ENCODE results near the gene SS18L1. TPM values are rescaled to one million over a fixed set of nuclear protein-coding genes. Genes with fewer than 3 reads are reported as not detected.

Gene SS18L1
- total RNA-seq, 2 experiments from 2014 or later = 17.0 to 17.7 TPM

DNA sequence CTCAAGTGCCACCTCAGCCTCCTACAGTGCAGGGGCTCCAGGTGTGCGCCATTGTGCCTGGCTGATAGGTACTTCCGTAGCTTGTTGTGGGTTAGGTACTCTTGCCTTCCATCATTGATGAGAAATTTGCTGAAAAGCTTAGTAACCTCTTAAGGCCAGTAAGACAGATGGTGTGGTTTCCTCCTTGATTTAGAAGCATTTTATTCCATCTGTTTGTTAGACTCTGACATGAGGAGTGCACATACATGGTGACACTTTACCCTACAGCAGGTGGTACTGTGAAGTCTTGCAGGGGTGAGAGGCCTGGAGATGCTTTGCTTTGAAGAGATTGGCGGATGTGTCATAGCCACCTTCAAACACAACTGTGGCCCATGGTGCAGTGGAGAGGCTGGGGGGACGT, 24.5 kb downstream of the SS18L1 start:
- H3K36me3 ChIP-seq (ENCODE audit: insufficient read depth, low read length) = peaks cover 16% of the 10 kb centered on the region
- no peak overlapping the region for H3K4me2 ChIP-seq (ENCODE audit: low read length)
- H3K4me1 ChIP-seq (ENCODE audit: insufficient read depth, low read length, poor library complexity, severe bottlenecking) = no peaks in the 10 kb centered on the region
- H3K4me3 ChIP-seq (ENCODE audit: low read depth, low read length, poor library complexity, severe bottlenecking) = no peak overlapping the region
- H2AFZ ChIP-seq (ENCODE audit: low read length) = no peak overlapping the region
- no TSS peak for BruUV-seq (replicated peaks)
- no peaks in the 10 kb centered on the region for H3K9me2 ChIP-seq (ENCODE audit: insufficient read depth, low read length)
- CTCF ChIA-PET (ENCODE audit: unreplicated experiment) = no interaction called here
- no peak for TF ChIP-seq EZH2phosphoT487 (IDR thresholded peaks at IDR 0.05; ENCODE audit: borderline replicate concordance, low read depth, low read length)
- H4K20me1 ChIP-seq (ENCODE audit: insufficient read depth, low read length) = no peaks in the 10 kb centered on the region
- H3K9me3 ChIP-seq (ENCODE audit: low read length) = no peaks in the 10 kb centered on the region
- no peak for DNase-seq (ENCODE audit: low spot score)
- intact Hi-C loops (cut with micrococcal nuclease; ENCODE audit: unreplicated experiment) = no loop called here
- no peaks in the 10 kb centered on the region for H3K79me2 ChIP-seq (ENCODE audit: insufficient read depth, low read depth, low read length)
- POLR2A ChIA-PET = no interaction called here
- no peak overlapping the region for H3K27ac ChIP-seq (ENCODE audit: low read depth, low read length, poor library complexity, severe bottlenecking)

DNA sequence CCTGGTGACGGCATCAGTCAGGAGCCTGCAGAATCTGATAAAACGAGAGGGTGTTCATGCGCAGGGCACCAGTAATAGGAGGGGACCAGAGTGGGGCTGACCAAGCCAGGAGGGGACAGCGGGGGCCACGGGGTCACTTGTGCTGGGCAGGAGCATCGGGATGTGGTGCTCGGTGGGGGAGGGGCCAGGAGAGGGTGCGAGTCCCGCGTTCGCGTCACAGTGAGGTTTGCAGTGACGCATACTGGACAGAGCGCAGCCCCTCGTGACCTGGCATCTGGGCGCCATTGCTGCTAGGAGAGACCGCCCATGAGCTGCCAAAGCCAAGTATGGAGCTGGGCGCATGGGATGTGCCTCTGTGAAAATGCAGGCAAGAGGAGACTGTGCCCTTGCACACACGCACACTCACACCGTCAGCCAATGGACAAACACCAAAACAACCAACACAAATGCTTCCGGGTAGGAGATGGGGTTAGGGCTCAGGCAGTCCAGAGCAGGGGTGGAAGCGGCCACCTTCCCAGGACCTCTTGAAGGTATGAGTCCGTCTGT, 25.4 kb downstream of the SS18L1 start:
- no peaks in the 10 kb centered on the region for H3K4me1 ChIP-seq (ENCODE audit: insufficient read depth, low read length, poor library complexity, severe bottlenecking)
- peaks cover 16% of the 10 kb centered on the region for H3K36me3 ChIP-seq (ENCODE audit: insufficient read depth, low read length)
- no peak for DNase-seq (ENCODE audit: low spot score)
- ChIA-PET POLR2A (no interaction called here), CTCF (ENCODE audit: unreplicated experiment) (no interaction called here)
- no peaks in the 10 kb centered on the region for H4K20me1 ChIP-seq (ENCODE audit: insufficient read depth, low read length)
- no peak overlapping the region for H3K4me3 ChIP-seq (ENCODE audit: low read depth, low read length, poor library complexity, severe bottlenecking)
- H3K79me2 ChIP-seq (ENCODE audit: insufficient read depth, low read depth, low read length) = no peaks in the 10 kb centered on the region
- TF ChIP-seq, protein P1, sequence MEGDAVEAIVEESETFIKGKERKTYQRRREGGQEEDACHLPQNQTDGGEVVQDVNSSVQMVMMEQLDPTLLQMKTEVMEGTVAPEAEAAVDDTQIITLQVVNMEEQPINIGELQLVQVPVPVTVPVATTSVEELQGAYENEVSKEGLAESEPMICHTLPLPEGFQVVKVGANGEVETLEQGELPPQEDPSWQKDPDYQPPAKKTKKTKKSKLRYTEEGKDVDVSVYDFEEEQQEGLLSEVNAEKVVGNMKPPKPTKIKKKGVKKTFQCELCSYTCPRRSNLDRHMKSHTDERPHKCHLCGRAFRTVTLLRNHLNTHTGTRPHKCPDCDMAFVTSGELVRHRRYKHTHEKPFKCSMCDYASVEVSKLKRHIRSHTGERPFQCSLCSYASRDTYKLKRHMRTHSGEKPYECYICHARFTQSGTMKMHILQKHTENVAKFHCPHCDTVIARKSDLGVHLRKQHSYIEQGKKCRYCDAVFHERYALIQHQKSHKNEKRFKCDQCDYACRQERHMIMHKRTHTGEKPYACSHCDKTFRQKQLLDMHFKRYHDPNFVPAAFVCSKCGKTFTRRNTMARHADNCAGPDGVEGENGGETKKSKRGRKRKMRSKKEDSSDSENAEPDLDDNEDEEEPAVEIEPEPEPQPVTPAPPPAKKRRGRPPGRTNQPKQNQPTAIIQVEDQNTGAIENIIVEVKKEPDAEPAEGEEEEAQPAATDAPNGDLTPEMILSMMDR (conservative IDR thresholded peaks at IDR 0.05; ENCODE audit: low read length) = no peak
- TF ChIP-seq EZH2phosphoT487 (IDR thresholded peaks at IDR 0.05; ENCODE audit: borderline replicate concordance, low read depth, low read length) = no peak
- H3K4me2 ChIP-seq (ENCODE audit: low read length) = no peak overlapping the region
- no peak overlapping the region for H3K27ac ChIP-seq (ENCODE audit: low read depth, low read length, poor library complexity, severe bottlenecking)
- no peaks in the 10 kb centered on the region for H3K9me2 ChIP-seq (ENCODE audit: insufficient read depth, low read length)
- H3K9me3 ChIP-seq (ENCODE audit: low read length) = no peaks in the 10 kb centered on the region
- no TSS peak for BruUV-seq (replicated peaks)
- intact Hi-C loops (cut with micrococcal nuclease; ENCODE audit: unreplicated experiment) = no loop called here
- no peak overlapping the region for H2AFZ ChIP-seq (ENCODE audit: low read length)

DNA sequence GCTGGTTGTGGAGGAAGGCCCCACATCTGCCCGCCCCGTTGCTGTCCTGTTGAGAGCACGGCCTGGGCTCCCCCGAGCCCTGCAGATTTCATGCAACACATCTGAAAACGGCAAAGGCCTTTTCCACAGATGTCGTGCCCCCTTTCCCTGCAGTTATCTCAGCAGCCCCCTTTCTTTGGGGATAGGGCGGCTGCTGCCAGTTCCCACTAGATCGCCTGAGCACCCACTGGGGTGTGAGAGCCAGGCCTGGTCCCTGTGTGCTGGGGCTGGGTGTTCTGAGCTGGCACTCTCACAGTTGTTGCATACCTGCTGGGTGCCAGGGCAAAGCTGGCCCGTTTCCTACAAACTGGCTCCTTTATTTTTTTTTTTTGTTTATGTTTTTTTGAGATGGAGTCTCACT, 27.0 kb downstream of the SS18L1 start:
- ChIA-PET CTCF (ENCODE audit: unreplicated experiment) (no interaction called here), POLR2A (no interaction called here)
- Histone ChIP-seq H4K20me1 (ENCODE audit: insufficient read depth, low read length) (no peaks in the 10 kb centered on the region), H3K4me3 (ENCODE audit: low read depth, low read length, poor library complexity, severe bottlenecking) (no peak overlapping the region), H3K9me3 (ENCODE audit: low read length) (no peaks in the 10 kb centered on the region), H2AFZ (ENCODE audit: low read length) (no peak overlapping the region), H3K27ac (ENCODE audit: low read depth, low read length, poor library complexity, severe bottlenecking) (no peak overlapping the region), H3K79me2 (ENCODE audit: insufficient read depth, low read depth, low read length) (no peaks in the 10 kb centered on the region), H3K36me3 (ENCODE audit: insufficient read depth, low read length) (peaks cover 19% of the 10 kb centered on the region), H3K4me1 (ENCODE audit: insufficient read depth, low read length, poor library complexity, severe bottlenecking) (no peaks in the 10 kb centered on the region), H3K9me2 (ENCODE audit: insufficient read depth, low read length) (no peaks in the 10 kb centered on the region), H3K4me2 (ENCODE audit: low read length) (no peak overlapping the region)
- no TSS peak for BruUV-seq (replicated peaks)
- no peak for DNase-seq (ENCODE audit: low spot score)
- TF ChIP-seq, protein P1 (conservative IDR thresholded peaks at IDR 0.05; ENCODE audit: low read length) = no peak
- no peak for TF ChIP-seq EZH2phosphoT487 (IDR thresholded peaks at IDR 0.05; ENCODE audit: borderline replicate concordance, low read depth, low read length)
- intact Hi-C loops (cut with micrococcal nuclease; ENCODE audit: unreplicated experiment) = no loop called here

Measured in OCI-LY7 (cell line).